Esophagus squamous epithelium (tissue), 5 donors: ENCODE data around the gene RTL10. TPM values are rescaled to one million over a fixed set of nuclear protein-coding genes. Genes with fewer than 3 reads are reported as not detected.

ENCODE experiments used
- DNase-seq: peaks from one replicate; lab custom pipeline; 2025; lab: John Stamatoyannopoulos, UW
- H3K27ac ChIP-seq, 4 donors: fragments of 200-600 bp; sonication (generic); one replicate each; pipeline ENCODE4 v1.5.1; 2016 to 2019; ENCODE audit warnings: mild to moderate bottlenecking in 1 of 4
- H3K27me3 ChIP-seq, 4 donors: fragments of 200-600 bp; sonication (generic); 1 replicate in 3 of 4; 2 replicates in 1 of 4; pipeline versions ENCODE4 v1.5.1 to v1.6.0; 2017 to 2021; ENCODE audit warnings: antibody characterized with exemption in 1 of 4
- H3K36me3 ChIP-seq, 3 donors: fragments of 200-600 bp; sonication (generic); one replicate each; pipeline ENCODE4 v1.5.1; 2016 to 2019
- H3K4me1 ChIP-seq, 3 donors: fragments of 200-600 bp; sonication (generic); one replicate each; pipeline ENCODE4 v1.5.1; 2017 to 2019
- H3K4me3 ChIP-seq, 4 donors: fragments of 200-600 bp; sonication (generic); 1 replicate in 3 of 4; 2 replicates in 1 of 4; pipeline ENCODE4 v1.5.1; 2016 to 2019; ENCODE audit warnings: mild to moderate bottlenecking in 2 of 4, moderate library complexity in 1 of 4
- H3K9me3 ChIP-seq, 3 donors: fragments of 200-600 bp; sonication (generic); one replicate each; pipeline ENCODE4 v1.5.1; 2016 to 2019
- POLR2A ChIP-seq, 4 donors: fragments of 450-650 bp; IDR thresholded peaks; one replicate each; pipeline ENCODE4 v1.6.1; 2017; ENCODE audit warnings: antibody characterized with exemption in 4 of 4, mild to moderate bottlenecking in 4 of 4, moderate library complexity in 3 of 4
- WGBS, 2 donors: methylation state at CpG; one replicate each; pipeline ENCODE4 v1.1.5; 2018; 5-methylcytosine and 5-hydroxymethylcytosine counted together
- intact Hi-C: fragments of 100-400 bp; cut with DNase I; formaldehyde crosslinking; loops from one replicate; pipeline ENCODE4 v1.15.0; 2022
- total RNA-seq, 4 donors: library from RNA; depleted of rRNA; stranded (reverse); fragments of >200 nt; gene quantifications; one replicate each; pipeline ENCODE4 v1.1.0, GENCODE V29; 2016
- TF ChIP-seq, protein P1 (sequence below), 6 experiments: fragments of 450-650 bp in 4 of 6; fragments of 200-600 bp in 2 of 6; sonication (generic) in 2 of 6; IDR thresholded peaks; one replicate each; pipeline ENCODE4 v1.5.1; 2016 to 2019; ENCODE audit warnings: antibody characterized with exemption in 6 of 6, mild to moderate bottlenecking in 4 of 6, moderate library complexity in 4 of 6
- donor health status: DM: yes; HTN: yes; CAD: no.

Gene RTL10
- total RNA-seq, 4 donors from 2014 or later: 9.4 to 18.2 (median 11.4) TPM

DNA sequence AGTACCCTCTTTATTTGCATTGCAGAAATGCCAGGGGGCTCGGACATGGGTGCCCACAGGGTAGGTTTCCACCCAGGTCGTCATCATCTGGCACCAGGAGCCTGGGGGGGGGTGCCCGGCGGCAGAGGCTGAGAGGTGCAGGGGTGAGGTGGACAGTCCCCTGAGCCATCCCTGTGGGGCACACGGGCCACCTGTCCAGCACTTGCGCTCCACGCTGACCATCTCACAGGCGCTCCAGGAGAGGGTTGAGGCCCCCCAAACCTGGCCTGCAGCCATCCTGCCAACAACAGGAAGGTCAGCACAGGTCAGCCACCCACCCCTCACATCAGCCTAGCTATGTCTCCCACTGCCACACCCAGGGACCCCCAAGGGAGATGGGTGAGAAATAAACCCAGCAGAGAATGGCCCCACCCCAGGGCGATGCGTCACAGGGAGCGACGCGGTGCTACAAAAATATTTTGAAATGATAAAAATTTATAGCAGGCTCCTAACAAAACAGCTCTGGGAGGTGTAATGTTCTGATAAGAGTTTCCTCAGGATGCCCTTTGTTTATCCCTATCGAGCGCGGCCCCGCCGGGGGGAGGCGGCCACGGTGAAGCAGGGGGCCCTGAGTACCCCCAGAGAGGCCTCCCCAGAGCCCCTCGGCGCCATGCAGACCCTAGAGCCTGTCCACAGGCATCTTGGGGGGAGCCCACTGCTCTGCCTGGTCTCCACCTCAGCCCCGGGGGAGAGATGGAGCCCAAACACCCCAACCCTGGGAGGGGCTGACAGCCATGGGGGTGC lies 21.0 kb upstream of the RTL10 start:
- H3K4me1 ChIP-seq: peaks cover 23 to 59% (median 28%) of the 10 kb centered on the region in 3 donors
- intact Hi-C loops: no loop called here
- WGBS, 2 donors: 61 to 68% methylated on average over 7 to 11 of the region's 23 CpGs
- TF ChIP-seq, protein P1, sequence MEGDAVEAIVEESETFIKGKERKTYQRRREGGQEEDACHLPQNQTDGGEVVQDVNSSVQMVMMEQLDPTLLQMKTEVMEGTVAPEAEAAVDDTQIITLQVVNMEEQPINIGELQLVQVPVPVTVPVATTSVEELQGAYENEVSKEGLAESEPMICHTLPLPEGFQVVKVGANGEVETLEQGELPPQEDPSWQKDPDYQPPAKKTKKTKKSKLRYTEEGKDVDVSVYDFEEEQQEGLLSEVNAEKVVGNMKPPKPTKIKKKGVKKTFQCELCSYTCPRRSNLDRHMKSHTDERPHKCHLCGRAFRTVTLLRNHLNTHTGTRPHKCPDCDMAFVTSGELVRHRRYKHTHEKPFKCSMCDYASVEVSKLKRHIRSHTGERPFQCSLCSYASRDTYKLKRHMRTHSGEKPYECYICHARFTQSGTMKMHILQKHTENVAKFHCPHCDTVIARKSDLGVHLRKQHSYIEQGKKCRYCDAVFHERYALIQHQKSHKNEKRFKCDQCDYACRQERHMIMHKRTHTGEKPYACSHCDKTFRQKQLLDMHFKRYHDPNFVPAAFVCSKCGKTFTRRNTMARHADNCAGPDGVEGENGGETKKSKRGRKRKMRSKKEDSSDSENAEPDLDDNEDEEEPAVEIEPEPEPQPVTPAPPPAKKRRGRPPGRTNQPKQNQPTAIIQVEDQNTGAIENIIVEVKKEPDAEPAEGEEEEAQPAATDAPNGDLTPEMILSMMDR (IDR thresholded peaks at IDR 0.05): no peak
- TF ChIP-seq POLR2A (IDR thresholded peaks at IDR 0.05): no peak
- H3K27me3 ChIP-seq: no peaks in the 10 kb centered on the region
- DNase-seq: no peak
- no peaks in the 10 kb centered on the region for H3K9me3 ChIP-seq
- peak overlapping the region; percentile 16 to 77 (median 52) for H3K27ac ChIP-seq
- H3K36me3 ChIP-seq: peaks cover 0 to 22% (median 0%) of the 10 kb centered on the region in 3 donors
- no peak overlapping the region for H3K4me3 ChIP-seq

DNA sequence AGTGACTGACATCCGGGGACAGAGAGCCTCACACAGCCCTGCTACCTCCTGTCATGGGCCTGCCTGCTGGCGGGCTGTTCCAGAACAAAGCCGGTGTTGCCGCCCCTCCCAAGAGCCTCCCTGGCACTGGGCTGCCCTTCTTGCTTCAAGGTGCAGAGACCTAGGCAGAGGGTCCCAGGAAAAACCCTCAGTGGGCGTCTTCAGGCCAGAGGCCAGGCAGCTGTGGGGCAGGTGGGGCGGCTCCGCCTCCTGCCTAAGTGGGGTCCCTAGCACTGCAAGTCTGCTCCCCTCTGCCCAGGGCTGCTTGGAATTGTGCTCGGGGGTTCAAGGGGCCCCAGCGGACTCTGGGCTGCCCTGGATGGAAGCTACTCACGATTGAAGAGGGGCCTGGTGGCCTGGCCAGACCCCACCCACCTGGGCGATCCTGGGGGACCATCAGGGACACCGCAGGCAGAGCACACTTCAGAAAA lies 20.4 kb upstream of the RTL10 start:
- WGBS, 2 donors: no CpG with 5 or more reads among the region's 12 CpGs
- no peak for TF ChIP-seq POLR2A (IDR thresholded peaks at IDR 0.05)
- TF ChIP-seq, protein P1 (IDR thresholded peaks at IDR 0.05): no peak
- Histone ChIP-seq H3K27me3 (no peaks in the 10 kb centered on the region), H3K4me1 (peaks cover 21 to 56% (median 23%) of the 10 kb centered on the region in 3 donors), H3K27ac (peak overlapping the region; percentile 43 to 77 (median 65)), H3K4me3 (no peak overlapping the region), H3K9me3 (no peaks in the 10 kb centered on the region), H3K36me3 (peaks cover 0 to 22% (median 0%) of the 10 kb centered on the region in 3 donors)
- intact Hi-C loops: no loop called here
- no peak for DNase-seq

DNA sequence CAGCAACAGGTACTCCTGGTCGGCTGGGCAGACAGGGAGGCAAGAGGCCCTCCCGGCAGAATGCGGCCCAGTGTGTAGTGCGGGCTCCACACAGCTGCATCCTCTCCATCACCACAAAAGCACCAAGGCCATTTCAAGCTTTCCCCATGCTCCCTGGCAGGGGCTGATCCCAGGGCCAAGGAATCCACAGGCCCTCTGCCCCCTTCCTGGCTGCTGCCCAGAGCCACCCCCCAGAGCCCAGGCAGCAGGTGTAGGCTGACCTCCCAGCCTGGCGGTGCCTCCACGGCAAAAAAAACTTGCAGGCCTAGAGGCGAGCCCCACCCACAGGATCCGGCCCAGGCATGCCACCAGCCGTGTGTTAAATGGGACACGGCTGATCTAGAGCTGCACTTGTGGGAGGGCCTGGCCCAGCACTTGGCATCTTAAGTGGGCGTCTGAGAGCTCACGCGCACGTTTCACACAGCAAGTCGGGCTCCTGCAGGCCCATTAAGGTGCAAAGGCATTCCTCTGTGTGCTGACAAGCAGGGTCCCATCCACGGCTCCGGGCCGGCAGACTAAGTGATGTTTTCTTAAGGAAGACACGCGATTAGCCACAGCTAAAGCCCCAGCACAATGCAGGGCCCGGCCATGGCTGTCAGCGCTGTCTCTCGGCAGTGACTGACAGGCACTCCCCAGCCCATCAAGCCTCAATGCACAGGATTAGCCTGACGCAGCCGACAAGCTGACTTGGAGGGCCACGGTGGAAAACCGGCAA lies 19.8 kb upstream of the RTL10 start:
- Histone ChIP-seq H3K27ac (peak overlapping the region; percentile 43 to 77 (median 65)), H3K4me1 (peaks cover 21 to 56% (median 23%) of the 10 kb centered on the region in 3 donors), H3K4me3 (no peak overlapping the region), H3K27me3 (no peaks in the 10 kb centered on the region), H3K9me3 (no peaks in the 10 kb centered on the region), H3K36me3 (peaks cover 0 to 22% (median 0%) of the 10 kb centered on the region in 3 donors)
- TF ChIP-seq POLR2A (IDR thresholded peaks at IDR 0.05): no peak
- TF ChIP-seq, protein P1 (IDR thresholded peaks at IDR 0.05): peak in 1 of 6 experiments; percentile 13
- DNase-seq: no peak
- 17 to 39% methylated on average over 2 to 14 of the region's 27 CpGs for WGBS, 2 donors
- intact Hi-C loops: no loop called here

DNA sequence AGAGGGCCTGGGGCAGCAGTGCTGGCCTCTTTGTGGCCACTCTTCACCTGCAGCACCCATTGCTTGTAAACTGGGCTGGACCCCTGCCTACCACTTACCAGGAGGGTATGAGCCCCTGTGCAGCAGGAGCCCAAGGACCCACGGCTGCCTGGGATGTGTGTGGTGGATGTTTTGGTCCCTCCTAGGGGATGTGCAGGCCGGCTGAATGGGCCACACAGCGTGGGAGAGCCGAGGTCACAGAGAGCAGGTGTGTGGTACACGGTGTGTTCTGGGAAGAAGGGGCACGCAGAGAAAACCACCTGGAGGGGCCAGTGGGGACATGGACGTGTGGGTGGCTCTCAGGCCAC lies 19.3 kb upstream of the RTL10 start:
- H3K27me3 ChIP-seq: no peaks in the 10 kb centered on the region
- DNase-seq: no peak
- 42% methylated on average over 5 of the region's 7 CpGs; no CpG with 5 or more reads in 1 of the 2 donors for WGBS, 2 donors
- no peak overlapping the region for H3K4me3 ChIP-seq
- peak overlapping the region in 3 of 4 donors; percentile 61 to 77 (median 69) for H3K27ac ChIP-seq
- H3K36me3 ChIP-seq: peaks cover 0 to 22% (median 0%) of the 10 kb centered on the region in 3 donors
- peaks cover 23 to 61% (median 26%) of the 10 kb centered on the region in 3 donors for H3K4me1 ChIP-seq
- TF ChIP-seq, protein P1 (IDR thresholded peaks at IDR 0.05): no peak
- TF ChIP-seq POLR2A (IDR thresholded peaks at IDR 0.05): no peak
- intact Hi-C loops: no loop called here
- no peaks in the 10 kb centered on the region for H3K9me3 ChIP-seq
